ENCODE data around the gene FAM98A. TPM values are rescaled to one million over a fixed set of nuclear protein-coding genes. Genes with fewer than 3 reads are reported as not detected.

The FAM98A gene
- total RNA-seq, 1 experiment from 2014 or later, result 91.1 TPM

DNA sequence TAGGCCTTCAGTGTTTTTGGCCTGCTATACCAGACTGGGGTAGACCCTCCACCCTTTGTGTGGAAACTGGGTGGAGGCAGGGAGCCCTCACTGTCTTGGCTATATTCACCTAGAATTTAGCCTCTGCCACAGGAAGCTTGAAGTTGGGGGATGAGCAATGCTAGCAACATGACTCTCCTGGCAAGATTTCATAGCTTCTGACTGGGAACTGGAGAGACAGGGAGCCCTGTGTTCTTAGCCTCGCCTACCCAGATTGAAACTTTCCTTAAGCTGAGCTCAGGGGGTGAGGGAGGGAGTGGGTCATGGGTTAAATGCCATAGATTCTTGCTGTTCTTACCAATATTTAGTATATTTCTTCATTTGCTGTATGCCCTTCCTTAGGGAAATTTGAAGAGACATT is 46.8 kb upstream of the FAM98A start (continued):
- no peak for TF ChIP-seq FOXP4 (CRISPR knock-in tag; IDR thresholded peaks at IDR 0.05)
- no peak for TF ChIP-seq ATF3 (CRISPR knock-in tag; conservative IDR thresholded peaks at IDR 0.05)
- no peak for TF ChIP-seq SMAD3 (CRISPR knock-in tag; IDR thresholded peaks at IDR 0.05; ENCODE audit: borderline replicate concordance)
- no peak for TF ChIP-seq JAZF1 (CRISPR knock-in tag; IDR thresholded peaks at IDR 0.05)
- TF ChIP-seq, protein P1, sequence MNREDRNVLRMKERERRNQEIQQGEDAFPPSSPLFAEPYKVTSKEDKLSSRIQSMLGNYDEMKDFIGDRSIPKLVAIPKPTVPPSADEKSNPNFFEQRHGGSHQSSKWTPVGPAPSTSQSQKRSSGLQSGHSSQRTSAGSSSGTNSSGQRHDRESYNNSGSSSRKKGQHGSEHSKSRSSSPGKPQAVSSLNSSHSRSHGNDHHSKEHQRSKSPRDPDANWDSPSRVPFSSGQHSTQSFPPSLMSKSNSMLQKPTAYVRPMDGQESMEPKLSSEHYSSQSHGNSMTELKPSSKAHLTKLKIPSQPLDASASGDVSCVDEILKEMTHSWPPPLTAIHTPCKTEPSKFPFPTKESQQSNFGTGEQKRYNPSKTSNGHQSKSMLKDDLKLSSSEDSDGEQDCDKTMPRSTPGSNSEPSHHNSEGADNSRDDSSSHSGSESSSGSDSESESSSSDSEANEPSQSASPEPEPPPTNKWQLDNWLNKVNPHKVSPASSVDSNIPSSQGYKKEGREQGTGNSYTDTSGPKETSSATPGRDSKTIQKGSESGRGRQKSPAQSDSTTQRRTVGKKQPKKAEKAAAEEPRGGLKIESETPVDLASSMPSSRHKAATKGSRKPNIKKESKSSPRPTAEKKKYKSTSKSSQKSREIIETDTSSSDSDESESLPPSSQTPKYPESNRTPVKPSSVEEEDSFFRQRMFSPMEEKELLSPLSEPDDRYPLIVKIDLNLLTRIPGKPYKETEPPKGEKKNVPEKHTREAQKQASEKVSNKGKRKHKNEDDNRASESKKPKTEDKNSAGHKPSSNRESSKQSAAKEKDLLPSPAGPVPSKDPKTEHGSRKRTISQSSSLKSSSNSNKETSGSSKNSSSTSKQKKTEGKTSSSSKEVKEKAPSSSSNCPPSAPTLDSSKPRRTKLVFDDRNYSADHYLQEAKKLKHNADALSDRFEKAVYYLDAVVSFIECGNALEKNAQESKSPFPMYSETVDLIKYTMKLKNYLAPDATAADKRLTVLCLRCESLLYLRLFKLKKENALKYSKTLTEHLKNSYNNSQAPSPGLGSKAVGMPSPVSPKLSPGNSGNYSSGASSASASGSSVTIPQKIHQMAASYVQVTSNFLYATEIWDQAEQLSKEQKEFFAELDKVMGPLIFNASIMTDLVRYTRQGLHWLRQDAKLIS (CRISPR knock-in tag; IDR thresholded peaks at IDR 0.05; ENCODE audit: borderline replicate concordance), result no peak

DNA sequence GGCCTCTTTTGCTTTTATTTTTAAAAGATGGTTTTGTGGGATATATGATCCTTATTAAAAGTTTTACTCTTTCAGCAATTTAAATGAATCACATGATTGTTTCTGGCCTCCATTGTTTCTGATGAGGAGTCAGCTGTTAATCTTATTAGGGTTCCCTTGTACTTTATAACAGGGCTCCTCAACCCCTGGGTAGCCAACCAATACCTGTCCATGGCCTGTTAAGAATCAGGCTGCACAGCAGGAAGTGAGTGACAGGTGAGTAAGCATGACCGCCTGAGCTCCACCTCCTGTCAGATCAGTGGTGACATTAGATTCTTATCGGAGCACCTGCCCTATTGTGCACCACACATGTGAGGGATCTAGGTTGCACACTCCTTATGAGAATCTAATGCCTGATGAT is 45.1 kb upstream of the FAM98A start:
- CTCF ChIA-PET, result no interaction called here
- Mint-ChIP-seq H3K36me3 (peaks cover 18% of the 10 kb centered on the region), H3K27ac (no peak overlapping the region), H3K9me3 (peaks cover 24% of the 10 kb centered on the region), H3K27me3 (ENCODE audit: low read depth) (no peaks in the 10 kb centered on the region), H3K4me3 (no peak overlapping the region), H3K4me1 (peaks cover 4% of the 10 kb centered on the region)
- ATAC-seq, result no peak
- no peak for DNase-seq (ENCODE audit: low spot score)
- POLR2A ChIA-PET, result no interaction called here
- TF ChIP-seq ZNF317 (CRISPR knock-in tag; IDR thresholded peaks at IDR 0.05; ENCODE audit: borderline replicate concordance, low read depth) (peak; percentile 92), CREM (CRISPR knock-in tag; IDR thresholded peaks at IDR 0.05) (no peak), AR (CRISPR knock-in tag; IDR thresholded peaks at IDR 0.05) (no peak)

DNA sequence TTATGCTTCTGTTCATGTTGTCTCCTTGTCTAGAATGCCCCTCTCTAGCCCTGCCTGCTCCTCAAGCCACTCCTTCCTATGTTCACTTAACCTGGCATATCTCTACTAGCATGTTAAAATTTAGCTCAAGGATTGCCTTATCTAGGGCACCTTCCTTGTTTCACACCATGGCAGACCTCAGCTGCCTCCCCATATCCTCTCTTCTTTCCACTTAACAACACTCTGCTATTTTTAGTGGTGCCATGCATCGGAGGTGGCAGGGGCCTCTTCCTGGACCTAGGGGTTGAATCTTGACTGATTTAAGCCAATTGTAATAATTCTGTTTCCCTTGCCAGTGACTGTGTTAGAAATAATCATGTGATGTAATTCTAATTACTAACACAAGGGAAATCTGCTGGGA is 36.9 kb upstream of the FAM98A start:
- DNase-seq (ENCODE audit: low spot score) (no peak), ATAC-seq (no peak)
- Mint-ChIP-seq H3K4me3 (no peak overlapping the region), H3K9me3 (peaks cover 10% of the 10 kb centered on the region), H3K4me1 (peaks cover 8% of the 10 kb centered on the region), H3K27ac (no peak overlapping the region), H3K36me3 (peaks cover 28% of the 10 kb centered on the region), H3K27me3 (ENCODE audit: low read depth) (no peaks in the 10 kb centered on the region)
- no peak for TF ChIP-seq E2F5 (CRISPR knock-in tag; IDR thresholded peaks at IDR 0.05)
- CTCF ChIA-PET, result no interaction called here
- POLR2A ChIA-PET, result no interaction called here

Measured in WTC11 (cell line).